ENCODE results near the gene FARS2. TPM values are rescaled to one million over a fixed set of nuclear protein-coding genes. Genes with fewer than 3 reads are reported as not detected.
"Not testable (repeated sequence)": the region's sequence is repeated elsewhere in the genome, so short reads cannot be mapped to it uniquely, and the experiment has no call there.

FARS2 gene
- total RNA-seq, 1 donor from 2014 or later, result 25.4 TPM

DNA sequence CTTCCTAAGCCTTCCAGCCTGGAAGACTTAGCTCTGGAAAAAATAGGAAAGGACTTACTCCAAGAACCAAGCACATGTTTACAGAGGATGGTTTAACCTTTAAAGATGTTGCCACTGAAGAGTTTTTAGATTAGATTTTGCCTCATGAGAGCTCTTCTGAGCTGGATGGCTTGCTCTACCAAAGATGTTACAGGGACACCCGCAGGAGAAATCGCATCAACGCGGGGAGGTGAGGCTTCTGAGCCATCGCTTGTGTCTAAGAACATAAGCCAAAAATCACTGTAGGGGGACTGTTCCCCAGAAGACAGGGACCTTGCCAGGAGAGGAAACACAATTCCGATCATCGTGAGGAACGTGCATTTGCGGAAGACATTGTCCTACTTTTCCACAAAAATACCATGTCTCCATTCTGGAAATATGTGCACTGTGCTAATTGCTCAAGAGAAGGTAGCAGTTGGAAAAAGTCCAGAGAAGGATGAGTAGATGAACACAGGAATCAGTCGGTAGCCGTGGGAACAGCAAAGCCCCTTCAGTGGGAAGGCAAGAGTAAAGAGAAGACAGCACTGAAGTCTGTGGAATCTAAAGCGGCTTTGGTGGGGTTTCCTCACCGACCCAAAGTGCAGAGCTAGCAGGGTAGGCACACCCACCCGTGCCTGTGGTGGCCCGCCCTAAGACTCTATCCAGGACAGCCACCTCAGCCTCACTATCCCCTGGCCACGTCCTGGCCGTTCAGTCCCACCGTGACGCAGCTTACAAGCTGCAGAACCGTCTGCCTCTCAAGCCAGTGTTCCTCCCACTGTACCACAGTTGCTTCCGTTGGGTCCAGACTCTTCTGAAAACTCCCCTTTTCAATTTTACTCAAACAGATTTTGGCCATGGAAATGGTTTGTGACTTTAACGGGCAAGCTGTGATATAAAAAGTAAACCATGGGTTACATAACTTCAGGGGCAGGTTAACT lies 410.6 kb downstream of the FARS2 start:
- no peak for DNase-seq

DNA sequence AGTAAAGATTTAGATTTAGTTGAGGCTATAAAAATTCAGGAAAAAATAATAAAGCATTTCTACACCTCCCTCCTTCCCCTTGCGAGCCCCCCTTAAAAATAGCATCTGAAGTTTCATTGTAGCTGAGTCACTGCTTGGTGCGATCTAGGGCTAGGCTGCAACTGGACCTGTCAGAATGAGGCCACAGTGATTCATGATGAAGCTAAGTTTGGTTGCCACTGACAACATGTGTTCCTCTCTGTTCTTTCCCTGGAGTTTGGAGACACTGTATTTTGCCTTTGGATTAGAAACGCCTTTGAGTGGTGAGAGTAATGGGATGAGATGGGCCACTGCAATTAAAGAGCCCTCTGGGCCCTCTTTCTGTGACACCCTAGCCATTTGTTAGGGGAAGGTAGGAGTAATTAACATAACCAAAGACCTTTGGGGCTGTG lies 411.3 kb downstream of the FARS2 start:
- DNase-seq, result no peak

DNA sequence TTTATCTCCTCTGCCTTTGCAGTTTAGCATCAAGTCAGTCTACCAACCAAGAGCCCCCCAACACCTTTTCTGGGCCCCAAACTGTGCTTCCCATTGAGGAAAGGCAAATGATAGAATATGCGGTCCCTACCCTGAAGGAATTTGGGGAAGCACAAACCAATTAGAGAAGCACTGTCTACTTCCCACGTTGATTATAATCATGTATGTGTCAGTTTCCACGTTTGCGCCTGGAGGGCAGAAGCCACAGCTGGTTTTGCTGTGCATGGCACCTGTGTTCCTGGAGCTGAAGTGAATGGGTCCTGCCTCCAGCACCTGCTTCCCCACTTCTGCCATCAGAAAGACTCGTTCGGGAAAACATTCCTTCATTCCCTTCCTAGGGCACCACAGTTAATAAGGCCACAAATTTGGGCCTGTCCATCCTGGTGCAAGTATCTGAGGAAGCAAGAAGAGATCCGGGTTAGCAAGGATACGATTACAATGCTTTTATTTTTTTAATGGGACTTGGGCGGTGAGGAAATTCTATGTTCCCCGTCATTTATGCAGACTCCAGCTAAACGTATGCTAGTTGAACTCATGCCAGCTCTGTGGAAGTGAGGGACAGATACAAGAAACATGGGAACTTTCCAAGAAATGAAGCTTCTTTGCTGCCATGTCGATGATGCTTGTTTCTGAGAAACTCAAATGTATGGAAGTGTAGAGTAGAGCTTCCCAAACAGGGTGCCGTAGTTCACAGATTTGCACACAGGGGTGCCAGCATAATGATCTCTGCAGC lies 411.9 kb downstream of the FARS2 start:
- no peak for DNase-seq

DNA sequence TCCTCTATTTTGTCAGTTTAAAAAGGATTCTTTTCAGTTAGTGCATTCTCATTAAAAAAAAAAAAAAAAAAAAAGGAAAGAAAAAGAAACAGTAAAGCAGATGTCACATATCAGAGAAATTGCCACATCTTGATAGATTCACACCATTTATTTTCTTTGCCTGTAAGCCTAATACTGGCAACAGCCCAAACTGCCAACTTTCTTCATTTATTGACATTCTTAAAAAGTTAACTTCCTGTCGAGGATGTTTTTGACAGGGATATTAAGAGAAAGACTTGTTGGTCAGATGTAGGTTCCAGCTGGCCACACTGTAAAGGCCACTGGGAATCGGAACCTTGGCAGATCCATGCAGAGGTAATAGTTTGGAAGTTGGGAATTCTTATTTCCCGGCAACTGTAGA lies 412.8 kb downstream of the FARS2 start:
- DNase-seq, result no peak

DNA sequence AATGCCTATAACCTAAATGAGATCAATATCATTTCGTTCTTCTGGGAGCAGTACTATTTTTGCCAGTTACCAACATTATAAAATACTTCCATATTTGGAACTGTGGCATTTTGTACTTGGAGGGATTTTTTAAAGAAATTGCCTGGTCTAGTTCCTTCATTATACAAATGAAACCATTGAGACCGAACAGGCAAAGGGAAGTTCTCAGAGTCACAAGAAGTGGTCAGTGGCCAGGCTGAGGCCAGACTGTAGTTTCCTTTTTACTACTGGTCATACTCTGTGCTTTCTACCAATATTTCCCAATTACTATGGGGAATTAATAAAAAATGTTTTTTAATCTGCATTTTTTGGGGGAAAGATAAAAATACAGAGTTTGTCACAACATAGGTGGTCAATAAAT lies 413.4 kb downstream of the FARS2 start:
- no peak for DNase-seq

DNA sequence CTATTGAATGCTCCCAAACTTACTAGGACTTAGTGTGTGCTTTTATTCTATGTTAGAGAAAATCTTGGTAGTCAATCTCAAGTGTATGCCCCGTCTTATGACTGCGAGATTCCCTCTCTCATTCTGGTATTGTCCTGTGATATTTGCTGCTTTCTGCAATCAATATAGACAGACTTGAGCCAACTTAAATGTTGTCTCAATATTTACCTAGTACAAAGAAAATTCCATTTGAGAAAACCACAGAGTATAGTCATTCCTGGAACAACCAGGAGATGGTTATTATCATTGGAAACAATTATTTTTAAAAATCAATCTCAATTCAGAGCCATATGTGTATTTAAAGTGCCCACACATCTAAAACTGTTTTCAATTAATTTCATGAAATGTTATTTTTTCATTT lies 415.4 kb downstream of the FARS2 start:
- DNase-seq, result no peak

DNA sequence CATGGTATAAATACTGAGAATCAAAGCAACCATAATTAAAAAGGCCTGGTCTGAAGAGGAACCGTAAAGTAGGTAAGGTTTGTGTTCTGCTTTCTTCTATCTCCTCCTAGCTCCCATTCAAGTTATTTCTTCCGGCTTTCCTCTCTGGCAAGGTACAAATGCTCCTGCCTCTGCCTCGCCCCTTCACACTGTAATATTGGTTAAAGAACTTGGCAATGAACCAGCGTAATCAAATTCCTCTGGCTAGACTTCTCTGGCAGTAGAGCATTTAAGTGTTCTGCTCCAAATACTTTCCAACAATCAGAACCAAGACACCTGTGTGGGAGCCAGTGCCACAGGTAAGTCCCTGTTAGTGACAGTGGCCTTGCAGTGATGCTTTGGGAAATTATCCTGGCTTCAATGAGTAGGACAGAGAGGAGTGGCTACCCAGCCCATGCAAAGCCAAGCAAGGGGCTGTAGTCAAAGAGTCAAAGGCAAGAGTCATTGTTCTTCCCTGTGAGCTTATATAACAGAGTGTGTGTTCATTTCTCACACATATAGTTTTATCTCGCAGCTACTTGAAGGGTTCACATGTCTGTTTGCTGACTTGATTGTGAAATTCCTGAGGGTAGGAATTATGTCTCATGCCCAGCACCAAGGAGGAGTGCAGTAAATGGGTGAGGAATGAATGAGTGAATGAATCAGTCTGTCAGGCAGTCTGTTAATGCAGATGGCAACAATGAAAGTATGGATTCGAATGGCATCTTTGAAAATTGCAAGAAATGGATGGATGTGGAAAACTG lies 416.1 kb downstream of the FARS2 start:
- no peak for DNase-seq

DNA sequence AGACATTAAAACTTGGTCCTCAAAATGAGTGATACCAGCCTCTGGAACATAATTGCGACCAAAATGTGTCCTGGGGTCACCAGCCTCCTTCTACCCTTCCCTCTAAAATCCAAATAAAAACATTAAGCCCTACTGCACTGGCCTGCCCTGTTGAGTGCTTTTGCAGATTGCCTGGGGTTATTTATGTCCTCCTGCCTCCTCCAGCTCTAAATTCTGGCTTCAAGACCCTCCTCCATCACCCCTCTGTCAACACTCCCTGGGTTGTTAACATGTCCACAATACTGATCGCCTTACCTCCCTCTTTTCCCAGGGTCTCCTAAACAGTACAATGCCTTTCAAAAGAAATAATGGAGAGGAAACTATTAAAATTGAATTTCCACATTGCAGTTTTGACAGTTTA lies 418.0 kb downstream of the FARS2 start:
- DNase-seq, result no peak

DNA sequence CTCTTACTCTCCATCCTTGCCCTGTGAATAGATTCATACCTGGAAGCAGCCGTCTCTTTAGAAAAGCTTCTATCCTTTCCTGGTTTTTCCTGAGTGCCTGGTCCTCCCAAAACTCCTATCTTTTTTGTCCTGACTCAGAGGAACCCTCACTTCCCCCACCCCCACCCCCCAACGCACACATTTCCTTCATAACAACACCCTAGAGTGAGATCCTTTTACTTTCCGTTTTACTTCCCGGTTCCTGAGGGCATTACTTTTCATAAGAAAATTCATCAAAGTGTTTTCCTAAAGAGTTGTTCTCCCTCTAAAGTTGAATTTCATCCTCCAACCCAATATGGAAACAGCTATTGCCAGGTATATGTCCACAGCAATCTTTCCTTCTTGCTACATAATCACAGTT lies 418.4 kb downstream of the FARS2 start:
- no peak for DNase-seq

DNA sequence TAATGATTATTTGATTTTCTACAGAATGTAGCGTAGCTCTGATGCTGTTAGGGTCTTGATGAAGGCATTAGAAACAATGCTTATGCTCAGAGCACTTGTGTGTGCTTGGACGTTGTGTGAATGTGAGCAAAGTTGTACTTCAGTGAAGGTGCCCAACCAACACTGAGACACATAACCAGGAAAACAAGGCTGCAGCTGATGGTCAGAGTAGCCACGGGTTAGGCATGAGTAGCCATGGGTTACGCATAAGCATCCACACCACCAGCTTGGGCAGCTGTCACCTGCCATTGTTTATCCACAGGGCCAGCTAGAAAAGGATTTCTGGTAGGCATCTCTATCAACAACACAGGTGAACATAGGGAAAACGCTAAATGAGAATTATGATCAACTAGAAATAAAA lies 418.8 kb downstream of the FARS2 start:
- DNase-seq, result no peak

DNA sequence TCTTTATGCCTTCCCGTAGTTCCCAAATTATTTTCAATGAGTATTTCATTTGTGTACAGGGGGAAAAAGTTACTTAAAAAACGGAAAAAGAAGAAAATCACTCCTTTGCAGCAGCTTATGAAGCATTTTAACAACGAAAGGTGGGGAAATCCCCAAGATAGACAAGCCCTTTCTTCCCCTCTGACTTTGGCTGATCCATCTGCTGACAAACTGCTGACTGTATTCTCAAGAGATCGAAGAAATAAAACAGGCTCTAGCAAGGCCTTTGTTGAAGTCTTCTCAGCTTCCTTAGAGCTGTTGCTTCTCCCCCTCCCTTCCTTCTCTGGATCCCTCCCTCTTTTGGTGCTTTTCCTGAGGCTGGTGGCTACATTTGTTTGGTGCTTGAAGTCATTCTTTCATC lies 420.2 kb downstream of the FARS2 start:
- DNase-seq, result no peak

DNA sequence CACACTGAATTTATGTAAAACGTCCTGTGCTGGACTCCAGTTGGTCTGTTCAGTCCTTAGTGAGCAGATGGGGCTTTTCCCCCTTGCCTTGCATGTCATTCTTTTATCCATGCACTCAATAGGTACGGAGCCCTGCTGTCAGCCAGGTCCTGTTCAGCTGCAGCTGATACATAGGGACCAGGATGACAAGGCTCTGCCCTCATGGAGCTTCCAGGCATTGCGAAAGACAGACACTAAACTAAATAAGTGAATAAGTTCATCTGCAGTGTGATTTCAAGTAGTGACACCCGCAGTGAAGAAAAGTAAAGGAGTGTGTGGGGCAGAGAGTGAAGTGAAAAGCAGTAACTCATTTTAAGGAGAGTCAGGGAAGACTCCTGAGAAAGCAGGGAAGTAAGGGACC lies 421.2 kb downstream of the FARS2 start:
- no peak for DNase-seq

DNA sequence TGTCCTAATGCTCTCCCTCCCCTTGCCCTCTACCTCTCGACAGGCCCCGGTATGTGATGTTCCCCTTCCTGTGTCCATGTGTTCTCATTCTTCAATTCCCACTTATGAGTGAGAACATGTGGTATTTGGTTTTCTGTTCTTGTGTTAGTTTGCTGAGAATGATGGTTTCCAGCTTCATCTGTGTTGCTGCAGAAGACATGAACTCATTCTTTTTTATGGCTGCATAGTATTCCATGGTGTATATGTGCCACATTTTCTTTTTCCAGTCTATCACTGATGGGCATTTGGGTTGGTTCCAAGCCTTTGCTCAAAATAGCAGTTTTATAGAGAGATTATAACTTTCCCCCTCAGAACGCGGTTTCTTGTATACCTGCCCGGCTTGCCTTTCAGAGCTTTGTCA lies 422.4 kb downstream of the FARS2 start:
- DNase-seq, result not testable (repeated sequence)

DNA sequence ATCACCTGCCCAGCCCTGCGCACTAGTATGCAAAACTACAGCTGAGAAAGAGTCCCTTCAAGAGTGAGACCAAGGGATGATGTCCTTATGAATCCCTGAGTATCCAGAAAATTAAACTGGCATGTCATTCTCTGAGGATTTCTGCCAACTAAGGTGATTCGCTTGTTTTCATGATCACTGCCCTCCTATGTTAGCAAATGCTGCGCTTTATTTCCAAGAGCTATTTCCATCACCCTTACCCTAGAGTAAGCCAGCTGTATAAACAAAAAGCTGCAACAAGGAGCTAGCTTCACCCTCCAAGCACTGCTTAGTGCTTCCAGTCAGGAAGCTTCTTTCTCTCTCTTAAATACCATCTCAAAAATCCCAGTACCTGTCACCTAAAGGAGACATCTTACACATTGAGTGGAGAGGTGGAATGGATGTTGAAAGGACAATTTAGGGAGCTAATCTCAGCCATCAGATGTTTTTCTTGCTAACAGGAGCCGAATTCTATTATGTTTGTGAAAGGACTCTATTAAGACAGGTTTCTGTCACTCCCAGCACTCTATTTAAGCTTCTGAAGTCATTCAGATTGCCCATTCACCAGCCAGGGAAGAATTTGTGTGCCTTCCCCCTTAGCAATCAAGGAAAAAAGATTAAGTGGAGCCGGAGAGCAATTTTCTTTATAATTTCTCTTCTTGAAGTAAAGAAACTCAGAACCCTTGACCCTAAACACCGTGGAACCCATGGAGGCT lies 423.2 kb downstream of the FARS2 start:
- no peak for DNase-seq

DNA sequence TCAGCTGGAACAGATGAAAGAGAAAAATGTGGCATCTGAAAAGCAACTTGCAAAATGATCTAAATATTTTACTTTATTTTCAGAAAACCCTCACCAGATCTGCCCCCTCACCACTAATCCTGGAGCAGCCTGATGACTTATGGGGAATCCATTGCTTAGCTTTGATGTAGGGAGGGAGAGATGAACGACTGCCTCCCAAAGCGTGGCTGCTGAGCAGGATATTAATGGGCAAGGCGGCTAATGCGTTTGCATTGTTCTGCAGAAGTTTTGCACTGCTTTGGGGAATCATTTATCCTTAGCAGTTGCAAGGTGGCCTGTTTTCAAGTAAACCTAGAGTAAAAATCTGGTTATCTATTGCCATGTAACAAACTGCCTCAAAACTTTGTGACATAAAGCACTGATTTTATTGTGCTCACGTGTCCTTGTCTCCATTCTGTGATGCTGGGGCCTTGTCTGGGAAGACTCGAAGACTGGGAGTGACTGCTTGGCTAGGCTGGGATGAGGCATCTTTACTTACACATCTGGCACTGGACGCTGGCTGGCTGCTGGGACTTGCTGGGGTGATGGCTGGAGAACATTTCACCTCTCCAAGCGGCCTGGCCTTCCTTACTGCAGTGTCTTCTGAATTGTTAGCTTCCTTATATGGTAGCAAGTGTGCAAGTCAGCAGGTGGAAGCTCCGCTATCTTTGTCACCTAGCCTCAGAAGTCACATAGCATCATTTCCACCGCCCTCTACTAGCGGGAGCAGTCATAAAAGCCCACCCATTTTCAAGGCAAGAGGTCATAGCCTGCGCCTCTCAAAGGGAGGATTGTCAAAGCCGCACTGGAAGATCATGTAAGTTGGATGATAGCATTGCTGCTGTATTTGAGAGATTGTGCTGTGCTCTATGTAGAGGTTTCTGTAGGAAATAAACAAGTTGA lies 432.2 kb downstream of the FARS2 start:
- DNase-seq, result no peak

DNA sequence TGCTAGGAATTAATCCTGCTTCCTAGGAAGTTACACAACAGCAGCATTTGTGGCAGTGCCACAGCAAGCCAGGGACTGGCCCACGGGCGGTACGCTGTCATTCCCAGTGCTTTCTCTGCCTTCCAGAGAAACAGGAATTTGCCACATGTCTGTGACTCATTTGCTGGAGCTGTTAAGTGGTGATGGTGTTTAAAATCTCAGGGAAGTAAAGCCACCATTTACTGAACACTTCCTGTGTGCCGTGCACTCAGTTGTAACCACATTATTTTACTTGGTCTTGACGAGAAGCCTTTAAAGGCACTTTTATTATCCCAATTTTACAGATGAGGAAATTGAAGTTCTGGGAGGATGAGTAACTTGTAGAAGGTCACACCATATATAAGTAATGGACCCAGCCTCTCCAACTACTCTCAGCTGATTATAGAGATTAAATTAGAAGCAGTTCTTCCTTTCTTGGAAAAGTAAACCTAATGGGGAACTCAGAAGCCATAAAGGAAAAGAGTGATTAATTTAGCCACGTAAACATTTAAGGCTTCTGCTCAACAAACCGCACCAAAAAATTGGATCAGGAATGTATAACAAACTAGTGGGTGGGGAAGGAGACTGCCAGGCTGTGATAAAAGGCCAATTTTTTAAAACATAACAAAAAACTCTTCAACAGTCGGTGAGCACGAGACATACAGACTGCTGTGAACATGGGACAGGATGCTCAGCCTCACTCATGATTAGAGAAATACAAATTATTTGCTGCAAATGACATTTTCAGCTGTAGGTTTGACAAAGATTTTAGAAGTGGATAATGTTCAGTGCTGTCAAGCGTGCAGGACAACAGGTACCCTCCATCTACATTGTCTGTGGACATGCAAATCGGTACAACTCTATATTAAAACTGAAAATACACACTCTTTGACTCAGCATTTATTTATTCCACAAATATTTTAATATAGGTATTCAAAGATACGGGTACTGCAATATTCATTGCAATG lies 434.2 kb downstream of the FARS2 start:
- DNase-seq, result peak; percentile 44

DNA sequence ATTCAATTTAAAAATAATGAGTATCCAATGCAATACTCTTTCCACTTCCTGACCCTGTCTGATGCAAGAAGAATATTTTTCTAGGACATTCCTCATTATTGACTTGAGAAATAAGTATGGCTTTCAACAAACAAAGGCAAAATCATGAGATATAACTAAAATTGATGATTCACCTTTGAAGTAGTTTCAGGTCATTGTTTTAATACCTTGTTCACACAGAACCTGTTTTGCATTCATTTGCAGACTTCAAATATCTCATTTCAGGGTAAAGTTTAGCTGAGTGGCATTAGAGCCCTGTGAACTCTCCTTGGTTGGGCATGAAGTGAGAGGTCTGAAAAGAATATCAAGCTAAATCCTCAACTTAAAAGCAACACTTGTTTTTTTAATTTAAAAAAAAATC lies 436.2 kb downstream of the FARS2 start:
- no peak for DNase-seq

DNA sequence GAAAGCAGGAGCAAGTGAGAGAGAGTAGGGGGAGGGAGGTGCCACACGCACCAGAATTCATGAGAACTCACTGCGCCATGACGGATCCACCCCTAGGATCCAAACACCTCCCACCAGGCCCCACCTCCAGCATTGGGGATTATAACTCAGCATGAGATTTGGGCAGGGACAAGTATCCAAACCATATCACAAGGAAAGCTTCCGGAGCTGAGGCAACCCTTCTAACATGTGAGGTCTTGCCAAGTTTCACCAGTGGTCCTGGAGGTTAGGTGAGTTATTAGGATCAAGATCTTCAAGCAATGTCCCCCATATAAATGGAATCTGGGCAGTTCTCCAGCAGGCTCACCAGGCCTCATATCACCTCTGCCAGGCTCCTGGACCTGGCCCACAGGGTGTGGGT lies 437.0 kb downstream of the FARS2 start:
- DNase-seq, result no peak

DNA sequence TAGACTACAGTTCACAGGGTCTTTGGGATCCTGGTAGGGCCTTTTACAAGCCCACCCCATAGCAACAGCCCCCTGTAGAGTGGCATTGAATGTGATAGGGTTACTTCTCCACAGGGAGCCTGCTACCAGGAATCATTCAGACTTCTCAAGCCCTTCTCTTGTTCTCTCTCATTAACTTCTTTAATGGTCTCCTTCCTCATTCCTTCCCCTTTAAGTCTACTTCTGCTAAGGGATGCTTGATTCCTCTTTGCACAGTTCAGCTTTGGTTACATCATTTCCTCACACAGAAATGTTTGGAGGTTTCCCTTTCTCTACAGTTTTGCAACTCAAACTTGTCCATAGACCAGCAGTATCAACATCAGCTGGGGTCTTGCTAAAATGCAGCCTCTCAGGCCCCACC lies 437.8 kb downstream of the FARS2 start:
- not testable (repeated sequence) for DNase-seq

DNA sequence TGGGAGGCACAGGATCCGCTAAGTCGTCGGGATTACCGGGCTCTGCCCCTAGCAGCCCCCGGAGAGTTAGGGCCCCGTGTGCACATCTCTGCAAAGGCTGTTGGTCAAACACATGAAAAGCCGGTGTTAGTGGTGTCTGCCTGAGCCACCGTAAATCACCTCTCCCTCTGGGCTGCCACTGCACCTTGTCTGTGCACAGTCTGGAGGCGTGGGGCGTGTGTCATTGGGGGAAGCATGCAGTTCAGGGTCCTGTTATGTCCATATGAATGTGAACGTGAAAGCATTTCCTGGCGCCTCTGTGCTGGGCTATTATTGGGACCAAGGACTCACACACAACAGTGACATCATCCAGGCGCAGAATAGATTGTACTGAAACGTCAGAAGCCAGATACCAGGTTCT lies 439.9 kb downstream of the FARS2 start:
- no peak for DNase-seq
